HG03196 (cell line): ENCODE measurements around the gene DCAKD.

Experiments used
- ATAC-seq: cut with Tn5 transposase; IDR thresholded peaks from one replicate; pipeline ENCODE4 v1.9.1; 2021; ENCODE audit not compliant: unreplicated experiment

The DCAKD gene

DNA sequence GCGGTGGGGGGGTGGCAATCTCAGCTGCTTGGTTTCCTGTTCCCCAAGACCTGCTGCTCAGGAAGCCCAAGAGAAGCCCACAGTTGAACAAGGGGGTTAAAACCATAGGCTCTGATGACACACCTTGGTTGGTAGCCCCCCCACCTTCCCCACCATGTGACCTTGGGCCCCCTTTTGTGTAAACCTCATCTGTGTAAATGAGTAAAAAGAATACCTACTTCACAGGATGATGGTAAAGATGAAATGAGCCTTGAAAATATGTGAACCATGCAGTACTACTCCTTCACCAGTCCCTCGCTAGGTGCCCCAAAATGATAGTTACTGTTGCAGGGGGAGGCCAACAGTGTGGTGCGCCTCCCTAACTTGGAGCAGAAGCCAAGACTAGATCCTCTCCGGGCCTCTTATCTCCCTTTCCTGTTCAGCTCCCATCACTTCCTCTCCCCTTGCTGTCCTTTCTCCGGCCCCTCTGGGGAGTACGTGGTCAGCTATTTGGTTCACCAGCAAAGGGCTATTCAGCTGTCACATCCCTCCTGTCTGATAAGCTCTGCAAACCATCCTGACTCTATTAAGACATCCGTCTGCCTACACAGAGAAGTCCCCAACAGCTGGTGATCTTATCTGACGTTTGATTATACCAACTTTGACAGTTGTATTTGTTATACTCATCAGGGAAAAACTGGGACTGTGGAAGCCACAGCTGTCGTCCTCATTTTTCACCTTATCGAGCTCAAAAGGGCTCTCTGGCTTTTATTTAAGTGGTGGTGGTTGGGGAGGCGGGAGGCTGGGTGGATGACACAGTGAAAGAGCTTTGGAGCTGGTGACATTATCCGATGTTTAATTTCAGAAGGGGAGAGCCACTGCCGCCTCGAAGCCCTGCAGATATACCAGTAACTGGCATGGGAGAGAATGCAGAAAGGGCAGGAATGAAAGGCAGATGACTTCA is 19.9 kb downstream of the DCAKD start:
- ATAC-seq = no peak

DNA sequence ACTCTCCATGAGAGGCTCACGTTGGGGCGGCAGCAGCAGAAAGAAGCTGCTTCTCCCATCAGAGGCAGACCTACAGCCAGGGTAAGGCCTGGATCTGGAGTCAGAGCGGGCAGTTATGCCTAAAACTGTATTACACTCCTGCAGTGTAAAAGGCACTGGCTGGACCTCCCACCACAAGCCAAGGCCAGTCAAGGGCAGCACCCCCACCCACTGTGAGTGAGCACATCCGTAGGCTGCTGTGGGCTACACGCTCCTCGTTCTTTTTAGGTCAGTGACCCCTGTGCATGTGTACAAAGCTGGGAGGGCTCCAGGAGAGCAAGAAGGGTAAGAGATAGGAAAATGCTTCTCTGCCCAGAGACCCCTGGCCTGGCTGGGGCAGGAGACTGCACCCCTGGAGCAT is 20.7 kb downstream of the DCAKD start:
- ATAC-seq = no peak

DNA sequence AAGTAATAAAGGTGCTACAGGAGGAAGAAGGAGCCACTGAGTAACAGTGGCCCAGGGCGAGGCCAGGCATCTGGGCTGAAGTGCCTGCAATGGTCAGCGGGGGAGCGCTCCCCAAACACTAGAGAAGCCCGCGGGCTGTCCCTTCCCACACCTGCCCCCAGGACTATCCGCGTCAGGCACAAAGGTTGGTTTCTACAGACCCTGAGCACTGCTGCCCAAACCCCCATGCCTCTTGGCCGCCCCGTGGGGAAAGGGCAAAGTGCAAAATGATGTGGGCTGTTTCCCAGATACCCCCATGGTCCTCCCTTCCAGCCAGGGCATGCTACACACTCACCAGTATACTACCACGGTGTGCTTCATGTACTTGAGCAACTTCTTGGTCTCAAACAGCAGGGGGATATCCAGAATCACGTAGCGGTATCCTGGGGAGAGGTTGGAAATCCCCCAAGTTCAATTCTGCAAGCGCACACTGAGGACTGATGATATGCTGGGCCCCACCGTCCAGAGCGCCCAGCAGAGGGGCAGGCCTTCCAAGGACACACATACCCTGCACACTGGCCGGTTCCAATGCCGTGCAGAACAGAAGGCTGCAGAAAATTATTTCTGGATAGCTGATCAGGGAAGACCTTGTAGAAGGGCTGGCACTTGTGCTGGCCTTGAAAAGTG is 21.5 kb downstream of the DCAKD start:
- no peak for ATAC-seq

DNA sequence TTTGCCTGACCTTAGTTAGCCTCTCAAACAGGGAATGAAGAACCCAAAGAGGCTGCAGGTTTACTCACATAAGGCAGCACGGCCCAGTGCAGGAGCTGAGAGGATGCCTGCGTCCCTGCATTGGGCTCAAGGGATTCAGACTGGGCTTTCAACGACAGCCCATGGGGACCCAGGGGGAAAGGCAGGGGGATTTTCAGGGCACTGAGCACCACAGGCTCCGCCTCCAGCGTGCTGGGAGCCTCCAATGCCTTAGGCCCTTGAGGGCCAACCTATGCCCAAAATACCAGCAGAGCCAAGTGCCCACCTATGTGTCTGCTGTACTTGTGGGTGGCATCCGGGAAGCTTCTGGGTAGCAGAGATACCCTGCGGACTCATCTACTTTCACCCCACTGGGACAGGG is 22.3 kb downstream of the DCAKD start:
- no peak for ATAC-seq

DNA sequence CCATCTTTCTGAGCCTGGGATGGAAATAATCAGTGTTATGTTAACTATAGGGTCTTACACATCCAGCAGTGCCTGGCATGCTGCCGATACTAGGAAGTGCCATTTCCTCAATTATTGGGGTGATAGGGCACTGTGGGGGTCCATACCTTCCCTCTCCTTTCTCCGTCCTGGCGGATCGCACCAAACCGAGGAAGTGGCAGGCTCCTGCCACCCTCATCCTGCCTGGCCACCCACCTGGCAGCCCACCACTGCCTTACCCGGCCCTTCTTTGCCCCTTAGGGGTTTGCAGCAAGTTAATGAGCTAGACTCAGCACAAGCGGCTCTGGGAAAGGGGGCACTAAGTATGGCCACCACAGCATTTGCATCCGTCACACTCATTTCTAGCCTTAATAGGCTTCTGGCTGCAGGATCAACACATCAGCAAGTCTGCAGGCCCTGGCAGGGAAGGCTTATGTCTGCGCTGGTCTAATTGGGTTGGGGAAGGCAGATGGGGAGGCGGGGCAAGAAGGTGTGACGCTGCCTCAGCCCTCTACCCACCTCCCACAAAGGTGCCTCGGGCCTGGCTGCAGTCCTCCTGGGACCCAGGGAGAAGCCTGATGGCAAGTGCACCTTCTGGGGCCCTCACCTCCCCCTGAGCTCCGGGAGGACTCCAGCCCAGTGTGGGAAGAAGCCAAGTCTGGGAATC is 28.6 kb downstream of the DCAKD start:
- no peak for ATAC-seq

DNA sequence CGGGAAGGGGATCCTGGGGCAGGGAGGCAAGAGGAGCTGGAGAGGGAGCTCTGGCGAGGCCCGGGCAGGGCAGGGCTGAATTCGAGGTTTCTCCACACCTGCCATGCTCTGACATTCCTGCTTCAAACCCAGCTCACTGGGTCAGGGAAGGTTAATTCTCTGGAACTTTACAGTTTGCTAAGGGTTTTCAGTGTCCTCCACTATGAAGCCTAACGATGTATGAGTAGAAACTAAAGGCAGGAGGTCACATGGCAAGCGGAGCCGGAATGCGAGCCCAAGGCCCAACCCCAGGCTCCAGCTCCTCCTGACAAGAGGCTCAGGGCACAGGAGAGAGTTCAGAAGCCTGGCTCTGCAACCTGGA is 29.2 kb downstream of the DCAKD start:
- ATAC-seq = no peak

DNA sequence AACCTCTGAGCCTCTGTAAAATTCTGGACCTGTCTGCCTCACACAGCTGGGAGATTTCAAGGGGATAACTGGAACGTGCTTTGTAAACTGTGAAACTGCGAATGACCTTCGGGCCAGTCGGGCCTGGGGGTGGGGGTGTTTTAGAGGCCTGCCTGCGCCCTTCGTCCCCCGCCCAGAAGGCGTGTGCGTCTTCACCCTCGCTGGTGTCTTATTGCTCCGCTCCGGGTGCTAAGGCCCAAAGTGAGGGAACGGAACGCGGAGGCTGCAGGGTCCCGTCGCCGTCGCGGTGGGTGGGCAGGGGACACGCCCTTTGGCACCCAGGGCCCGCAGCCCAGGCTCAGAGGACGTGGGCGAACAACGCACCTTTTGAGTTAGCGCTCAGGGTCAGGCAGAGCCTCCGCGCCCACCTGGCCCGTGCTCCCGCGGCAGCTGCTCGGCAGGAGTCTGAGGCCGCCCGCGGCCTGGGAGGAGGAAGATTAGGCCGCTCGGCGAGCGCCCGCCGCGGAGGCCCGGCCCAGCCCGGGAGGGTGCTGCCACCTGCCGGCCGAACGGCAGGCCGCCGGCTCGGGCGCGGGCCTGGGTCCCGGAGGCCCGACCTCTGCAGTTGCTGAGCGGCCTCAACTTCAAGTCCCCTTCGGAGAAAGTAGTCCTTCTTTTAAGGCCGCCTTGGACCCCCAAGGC is 29.7 kb downstream of the DCAKD start:
- no peak for ATAC-seq

DNA sequence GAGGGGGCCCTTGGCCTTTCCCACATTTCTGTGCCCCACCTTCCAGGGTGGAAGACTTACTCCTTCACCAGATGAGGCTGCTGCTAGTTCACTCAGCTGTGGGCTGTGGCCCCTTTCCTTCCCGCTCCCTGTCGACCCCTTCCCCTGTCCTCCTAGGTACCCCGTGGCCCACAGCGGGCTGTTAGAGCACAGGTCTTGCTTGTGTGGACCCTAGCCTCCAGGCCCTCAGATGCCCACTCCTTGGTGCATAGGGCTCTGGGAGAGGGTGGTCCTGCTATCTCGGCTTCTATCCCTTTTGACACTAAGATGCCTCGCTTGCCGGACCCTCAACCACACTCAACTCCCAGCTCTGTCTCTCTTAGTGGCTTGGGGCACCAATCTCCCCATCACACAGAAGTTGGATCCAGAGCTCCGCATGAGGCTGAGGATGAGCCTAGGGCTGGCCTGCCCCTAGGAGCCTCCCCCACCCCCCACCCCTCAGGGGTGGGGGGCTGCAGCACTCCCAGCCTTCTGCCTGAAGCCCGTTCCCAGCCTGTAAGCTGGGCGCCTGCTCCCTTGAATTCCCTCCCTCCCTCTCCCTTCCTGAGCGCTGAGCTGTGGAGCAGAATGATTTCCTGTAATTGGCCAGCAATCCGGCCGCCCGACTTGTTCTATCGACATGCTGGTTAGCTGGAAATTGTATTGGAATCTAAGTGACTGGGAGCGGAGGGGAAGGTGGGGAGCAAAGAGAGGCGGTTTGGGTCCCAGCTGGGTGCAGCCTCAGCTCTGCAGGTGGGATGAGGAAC is 30.9 kb downstream of the DCAKD start:
- no peak for ATAC-seq

DNA sequence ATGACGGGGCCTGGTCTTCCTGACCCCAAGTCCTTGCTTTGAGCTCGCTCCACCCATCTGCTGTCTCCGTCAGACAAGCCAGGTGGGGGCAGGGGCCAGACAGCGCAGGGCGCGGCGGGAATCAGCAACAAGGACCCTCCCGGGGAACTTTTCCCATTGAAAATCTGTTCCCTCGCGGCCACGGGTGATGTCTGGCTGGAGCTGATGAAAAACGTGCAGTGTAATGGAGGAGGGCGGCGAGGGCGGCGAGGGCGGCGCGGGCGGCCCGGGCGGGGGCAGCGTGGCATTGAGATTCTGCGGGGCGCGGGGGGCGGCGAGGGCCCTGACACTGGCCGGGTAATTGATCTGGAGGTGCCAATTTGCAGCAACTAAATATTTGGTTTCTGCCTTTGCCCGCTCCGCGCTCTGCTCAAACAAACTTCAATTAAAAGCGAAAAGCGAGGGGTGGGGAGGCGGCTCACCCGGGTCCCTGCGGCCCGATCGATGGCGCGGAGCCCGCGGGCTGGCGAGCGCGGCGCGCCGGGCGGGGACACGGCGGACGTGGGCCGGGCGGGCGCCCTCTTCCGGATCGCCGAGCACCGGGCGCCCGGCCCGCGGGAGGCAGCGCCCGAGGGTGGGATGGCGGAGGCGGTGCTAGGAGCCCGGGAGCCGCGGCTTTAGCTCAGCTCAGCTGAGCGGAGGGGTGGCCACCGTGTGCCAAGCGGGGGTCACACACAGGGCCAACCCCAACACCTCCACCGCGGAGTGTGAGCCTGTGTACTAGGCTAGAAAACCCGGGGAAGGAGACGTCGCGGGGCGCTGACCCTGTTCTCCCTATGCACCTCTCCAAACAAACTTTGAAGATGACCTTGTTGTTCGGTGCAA is 32.4 kb downstream of the DCAKD start:
- no peak for ATAC-seq

DNA sequence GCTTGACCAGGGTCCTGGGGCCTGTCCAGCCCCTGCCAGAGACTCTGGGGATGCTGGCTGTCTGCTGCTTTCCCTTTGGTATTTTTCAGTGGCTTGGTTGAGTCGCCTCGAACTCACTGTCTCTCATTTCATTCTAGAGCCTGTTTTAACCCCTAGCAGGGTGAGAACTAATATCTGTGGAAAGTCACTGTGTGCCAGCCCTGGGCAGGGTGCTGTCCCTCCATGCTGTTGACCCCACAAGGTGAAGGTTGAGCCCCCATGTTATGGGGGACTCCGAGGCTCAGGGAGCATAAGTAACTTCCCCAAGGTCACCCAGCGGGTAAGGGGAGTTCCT is 33.0 kb downstream of the DCAKD start:
- ATAC-seq = no peak

DNA sequence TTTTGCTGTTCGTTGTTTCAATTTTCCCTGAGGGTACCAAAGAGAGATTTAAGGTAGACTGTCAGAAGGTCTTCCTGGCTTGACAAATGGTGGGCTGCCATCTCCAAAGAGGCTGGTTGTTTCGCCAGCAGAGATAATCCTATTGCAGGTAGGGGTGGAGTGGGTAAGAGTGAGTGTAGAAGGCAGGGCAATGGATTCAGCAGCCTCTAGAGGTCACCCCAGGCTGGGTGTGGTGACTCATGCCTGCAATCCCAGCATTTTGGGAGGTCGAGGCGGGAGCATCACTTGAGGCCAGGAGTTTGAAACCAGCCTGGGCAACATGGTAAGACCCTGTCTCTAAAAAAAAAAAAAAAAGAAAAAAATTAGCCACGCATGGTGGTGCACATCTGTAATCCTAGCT is 34.6 kb downstream of the DCAKD start:
- ATAC-seq = no peak

DNA sequence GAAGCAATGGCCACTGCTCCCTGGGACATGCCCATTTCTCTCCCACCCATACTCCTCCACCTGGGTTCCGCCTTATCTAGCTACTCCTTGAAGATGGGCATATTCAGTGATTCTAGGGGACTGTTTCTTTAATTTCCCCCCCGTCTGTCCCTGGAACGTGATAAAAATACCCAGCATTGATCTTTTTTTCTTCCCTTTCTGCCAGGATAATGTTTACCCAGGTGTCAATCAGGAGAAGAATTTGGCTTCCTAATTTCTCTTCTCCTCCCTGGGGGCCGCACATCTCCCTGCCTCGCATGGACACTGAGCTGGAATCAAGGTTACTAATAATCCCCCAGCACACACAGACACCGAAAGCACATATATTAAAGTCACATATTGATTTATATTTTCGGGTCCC is 35.2 kb downstream of the DCAKD start:
- ATAC-seq = no peak

DNA sequence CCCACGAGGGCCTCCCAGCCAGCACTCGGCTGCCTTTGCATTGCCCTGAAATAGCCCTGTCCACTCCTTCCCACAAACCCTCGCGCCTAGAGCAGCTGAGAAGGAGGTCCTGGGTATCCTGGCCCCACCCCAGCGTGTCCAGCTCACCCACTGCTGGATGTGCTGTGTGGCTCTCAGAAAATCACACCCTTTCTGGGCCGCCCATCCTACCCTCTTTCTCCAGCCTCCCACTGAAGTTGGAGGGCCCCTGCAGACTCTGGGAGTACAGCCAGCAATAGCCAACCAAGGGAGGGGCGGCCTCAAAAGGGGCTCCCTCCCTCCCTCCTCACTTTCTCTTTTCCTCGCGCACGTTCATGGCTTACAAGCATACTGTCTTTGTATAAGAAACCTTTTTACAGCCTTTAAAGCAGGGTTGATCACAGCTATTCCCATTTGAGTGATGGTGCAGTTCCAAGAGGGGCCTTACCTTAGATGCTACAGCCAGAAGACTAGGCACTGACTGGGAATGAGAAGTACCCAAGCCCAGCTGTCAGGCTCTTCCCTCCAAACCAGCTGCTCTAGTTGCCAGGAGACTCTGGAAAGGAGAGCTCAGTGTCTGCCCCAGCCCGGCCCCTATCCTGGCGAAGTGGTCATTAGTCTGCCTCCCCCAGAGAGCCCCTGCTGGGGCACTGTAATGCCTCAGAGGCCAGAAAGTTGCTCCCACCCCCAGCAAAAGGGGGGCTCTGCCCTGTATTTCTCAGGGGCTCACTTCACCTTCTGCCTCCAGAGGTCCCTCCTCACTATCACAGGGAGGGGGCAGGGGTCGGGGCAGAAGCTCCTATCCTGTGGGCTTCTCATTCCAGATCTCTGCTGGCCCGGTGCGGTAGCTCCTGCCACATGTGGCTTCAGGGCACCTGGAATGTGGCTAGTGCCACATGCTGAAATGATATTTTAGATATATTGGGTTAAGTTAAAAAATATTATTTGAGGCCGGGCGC is 38.1 kb downstream of the DCAKD start:
- ATAC-seq = no peak

DNA sequence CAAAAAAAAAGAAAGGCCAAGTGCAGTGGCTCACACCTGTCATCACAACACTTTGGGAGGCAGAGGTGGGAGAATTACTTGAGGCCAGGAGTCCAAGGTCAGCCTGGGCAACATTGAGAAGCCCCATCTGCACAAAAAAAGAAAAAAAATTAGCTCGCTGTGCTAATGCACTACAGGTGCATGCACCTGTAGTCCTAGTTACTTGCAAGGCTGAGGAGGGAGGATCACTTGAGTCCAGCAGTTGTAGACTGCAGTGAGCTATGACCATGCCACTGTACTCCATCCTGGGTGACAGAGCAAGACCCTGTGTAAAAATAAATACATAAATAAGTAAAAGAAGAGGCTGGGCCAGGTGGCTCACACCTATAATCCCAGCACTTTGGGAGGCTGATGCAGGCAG is 39.7 kb downstream of the DCAKD start:
- no peak for ATAC-seq

DNA sequence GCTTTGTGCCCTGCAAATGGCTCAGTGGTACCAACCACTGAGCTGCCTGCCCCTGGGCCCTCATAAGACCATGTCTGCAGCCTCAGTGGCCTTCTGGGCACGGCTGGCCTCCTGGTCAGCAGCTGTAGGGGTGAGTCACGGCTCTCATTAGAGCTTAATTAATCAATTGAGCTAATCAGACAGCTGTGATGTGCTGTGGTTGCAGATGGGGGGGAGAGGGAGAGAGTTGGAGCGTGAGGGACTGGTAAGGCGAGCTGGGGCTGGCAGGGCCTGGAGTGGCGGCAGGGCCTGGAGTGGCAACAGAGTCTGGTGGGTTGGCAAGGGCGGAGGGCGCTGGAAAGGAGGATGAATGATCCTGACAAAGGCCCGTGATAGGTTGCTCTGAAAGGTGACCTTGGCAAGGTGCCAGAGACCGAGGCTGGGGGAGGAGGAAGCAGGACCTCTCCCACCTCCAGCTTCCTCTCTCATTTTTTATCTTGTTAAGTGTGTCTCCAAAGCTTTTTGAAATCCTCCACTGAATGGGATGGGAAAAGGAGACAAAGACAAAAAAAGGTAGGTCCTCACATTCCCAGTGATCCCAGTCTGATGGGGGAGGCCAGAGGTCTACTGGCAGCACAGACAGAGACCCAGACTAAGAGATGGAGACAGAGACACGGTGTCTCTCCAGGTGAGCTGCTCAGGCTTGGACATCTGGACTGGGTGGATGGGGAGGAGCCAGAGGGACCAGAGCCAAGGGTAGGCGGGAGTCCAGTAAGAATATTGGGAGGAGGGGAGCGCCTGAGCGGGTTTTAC is 41.6 kb downstream of the DCAKD start:
- no peak for ATAC-seq

DNA sequence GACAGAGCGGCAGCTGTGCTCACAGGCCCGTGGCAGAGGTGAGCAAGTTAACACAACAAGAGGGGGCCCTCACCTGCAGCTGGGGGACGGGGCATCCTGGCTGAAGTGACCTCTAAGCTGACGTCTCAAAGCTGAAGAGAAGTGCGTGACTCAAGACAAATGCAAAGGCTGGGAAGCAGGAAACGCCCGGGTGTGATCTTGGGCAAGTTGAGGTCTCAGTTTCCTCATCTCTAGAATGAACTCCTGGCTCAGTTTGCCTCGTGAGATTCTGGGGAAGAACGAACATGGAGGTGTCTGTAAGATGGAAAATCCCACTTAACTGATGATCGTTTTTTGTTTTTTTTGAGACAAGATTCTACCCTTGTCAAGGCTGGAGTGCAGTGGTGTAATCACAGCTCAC is 43.2 kb downstream of the DCAKD start:
- no peak for ATAC-seq

DNA sequence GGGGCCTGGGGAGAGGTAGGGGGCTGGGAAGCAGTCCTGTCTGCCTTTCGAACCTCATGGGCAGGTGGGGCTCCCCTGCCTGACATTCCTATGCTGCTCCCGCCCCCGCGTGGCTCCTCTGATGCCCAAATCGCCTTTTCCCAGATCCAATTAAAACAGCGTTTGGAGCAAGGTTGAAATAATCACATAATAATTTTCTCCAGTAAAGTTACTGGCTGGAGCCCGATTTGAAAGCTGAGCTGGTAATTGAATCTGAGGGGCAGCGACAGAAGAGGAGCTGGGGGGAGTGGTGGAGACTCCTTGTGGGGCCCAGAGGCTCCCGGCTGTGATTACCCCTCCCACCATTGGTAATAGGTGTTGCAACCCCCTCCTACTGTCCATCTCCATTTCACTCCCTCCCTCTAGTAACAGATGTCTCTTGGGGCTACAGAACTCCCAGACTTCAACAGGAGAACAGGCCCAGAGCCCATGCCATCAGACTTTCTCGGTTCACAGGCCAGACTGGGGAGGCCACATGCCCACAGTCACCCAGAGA is 44.4 kb downstream of the DCAKD start:
- ATAC-seq = no peak

DNA sequence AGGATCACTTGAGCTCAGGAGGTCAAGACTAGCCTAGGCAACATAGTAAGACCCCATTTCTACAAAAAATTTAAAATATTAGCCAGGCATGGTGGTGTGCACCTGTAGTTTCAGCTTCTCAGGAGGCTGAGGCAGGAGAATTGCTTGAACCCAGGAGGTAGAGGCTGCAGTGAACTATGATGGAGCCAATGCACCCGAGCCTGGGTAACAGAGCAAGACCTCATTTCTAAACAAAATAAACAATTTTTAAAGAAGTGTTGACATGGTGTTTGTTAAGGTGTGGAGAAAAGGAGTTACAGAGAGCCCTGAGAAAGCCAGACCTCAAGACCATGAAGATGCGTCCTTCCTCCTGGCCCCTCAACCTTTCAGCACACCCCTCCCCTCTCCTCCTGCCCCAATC is 45.7 kb downstream of the DCAKD start:
- ATAC-seq = no peak
